GM21737 (cell line): ENCODE results near the gene RNF215.
A peak's percentile ranks its signal among the peaks of the same experiment; 100 is the strongest.

Source experiments
- ATAC-seq: cut with Tn5 transposase; IDR thresholded peaks from one replicate; pipeline ENCODE4 v1.9.1; 2021; ENCODE audit warnings: mild to moderate bottlenecking, moderate library complexity; ENCODE audit not compliant: unreplicated experiment

RNF215 gene

DNA sequence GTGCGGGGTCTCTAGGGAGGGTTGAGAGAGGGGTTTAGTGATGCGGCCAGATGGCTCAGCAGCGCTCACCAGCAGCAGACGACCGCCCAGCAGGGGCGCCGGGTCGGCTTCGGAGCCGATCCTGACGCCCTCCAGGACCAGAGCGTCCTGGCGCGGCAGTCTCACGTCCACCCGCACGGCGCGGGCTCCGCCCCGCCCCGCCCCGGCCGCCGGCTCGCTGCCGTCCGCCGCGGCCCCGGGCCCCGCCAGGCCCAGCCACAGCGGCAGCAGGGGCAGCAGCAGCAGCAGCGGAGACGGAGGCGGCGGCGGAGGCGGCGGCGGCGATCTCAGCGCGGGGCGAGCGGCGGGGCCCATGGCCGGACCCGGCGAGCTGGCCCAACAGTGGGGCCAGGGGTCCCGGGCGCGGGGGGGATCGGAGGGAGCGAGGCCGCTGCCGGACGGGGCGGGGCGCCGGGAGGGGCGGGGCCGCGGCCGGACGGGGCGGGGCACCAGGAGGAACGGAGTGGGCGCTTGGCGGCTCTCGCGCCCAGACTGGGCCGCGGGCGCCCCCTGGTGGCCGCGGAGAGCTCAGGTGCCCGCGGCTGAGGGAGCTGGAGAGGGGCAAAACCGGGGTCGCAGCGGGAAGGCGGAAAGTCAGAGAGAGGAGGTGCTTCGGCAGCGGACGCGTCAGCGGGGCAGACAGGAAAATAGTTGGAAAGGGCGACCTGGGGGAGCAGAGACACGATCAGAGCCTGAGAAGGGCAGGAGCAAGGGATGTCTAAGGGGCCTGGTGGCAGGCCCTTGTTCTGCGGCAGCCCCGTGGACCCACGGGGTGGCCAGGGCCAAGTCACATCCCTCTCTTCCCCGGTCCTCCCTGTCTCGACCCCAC, at the start of gene RNF215:
RNF215 (minus strand) TSS at position 452 of the 868 bp plus-strand sequence; CDS start at position 354, 98 bp downstream.
- ATAC-seq: peak; percentile 78

DNA sequence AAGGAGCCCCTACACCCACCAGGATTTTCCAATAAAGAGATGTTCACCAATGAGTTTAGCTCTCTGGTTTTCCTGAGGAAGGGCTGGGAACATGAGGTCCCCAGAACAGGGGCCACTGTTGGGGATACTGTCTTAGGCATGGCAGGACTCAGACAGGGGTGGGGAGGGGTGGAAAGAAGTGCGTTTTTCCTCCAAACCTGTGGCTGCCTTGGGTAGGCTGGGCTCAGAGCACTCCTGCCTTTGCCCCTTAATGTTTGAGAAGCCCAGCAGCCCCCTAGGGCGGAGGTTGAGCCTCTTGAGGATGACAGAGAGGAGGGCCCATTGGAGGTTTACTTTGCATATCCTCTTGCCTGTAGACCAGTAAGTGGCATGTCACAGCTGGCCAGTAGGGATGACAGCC, 49.0 kb upstream of the RNF215 start:
- no peak for ATAC-seq

DNA sequence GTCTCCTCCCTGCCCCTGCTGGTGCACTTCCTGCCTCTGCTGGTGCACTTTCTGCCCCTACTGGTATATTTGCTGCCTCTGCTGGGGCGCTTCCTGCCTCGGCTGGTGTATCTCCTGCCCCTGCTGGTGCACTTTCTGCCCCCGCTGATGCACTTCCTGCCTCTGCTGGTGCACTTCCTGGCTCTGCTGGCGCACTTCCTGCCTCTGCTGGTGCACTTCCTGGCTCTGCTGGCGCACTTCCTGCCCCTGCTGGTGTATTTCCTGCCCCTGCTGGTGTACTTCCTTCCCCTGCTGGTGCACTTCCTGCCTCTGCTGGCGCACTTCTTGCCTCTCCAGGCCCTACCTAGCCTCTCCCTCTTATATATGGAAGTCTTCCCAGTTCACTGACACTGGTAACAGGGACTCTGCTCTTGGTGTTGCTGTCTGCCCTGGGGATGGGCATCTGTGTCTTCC, 48.5 kb upstream of the RNF215 start:
- no peak for ATAC-seq

DNA sequence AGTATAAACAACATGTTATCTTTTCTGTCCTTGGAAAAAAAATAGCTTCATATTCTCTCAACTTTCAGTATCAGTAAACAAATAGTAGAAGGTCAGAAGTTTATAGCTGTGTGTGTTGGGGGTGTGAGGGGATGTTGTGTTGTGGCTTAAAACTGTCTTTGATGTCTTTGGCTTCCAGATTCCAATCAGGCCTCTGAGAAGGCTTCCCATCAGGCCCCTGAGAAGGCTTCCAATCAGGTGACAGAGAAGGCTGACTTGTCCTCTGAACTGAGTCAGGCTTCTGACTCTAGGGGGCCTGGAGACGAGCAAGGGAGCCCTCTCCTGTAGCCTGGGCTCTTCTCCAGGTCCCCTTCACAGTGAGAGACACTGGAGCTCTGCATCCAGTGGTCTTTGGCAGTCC, 47.6 kb upstream of the RNF215 start:
- ATAC-seq: no peak

DNA sequence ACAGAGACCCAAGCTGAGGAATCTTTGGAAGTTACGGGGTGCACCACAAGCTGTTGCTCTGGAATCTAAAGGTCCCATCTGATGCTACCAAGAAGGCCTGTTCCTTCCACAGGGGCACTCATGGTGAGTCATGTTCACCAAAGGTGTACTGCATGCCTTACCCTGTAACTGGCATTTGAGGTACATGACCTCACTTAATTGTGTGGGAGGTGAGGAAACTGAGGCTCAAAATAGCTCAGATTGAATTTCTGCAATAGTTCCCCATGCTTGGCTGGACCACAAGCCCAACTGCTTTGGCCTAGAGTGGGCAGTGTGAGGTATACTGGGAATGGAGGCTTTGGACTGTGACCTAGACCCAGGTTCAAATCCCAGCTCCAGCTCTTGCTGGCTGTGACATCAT, 46.6 kb upstream of the RNF215 start:
- no peak for ATAC-seq

DNA sequence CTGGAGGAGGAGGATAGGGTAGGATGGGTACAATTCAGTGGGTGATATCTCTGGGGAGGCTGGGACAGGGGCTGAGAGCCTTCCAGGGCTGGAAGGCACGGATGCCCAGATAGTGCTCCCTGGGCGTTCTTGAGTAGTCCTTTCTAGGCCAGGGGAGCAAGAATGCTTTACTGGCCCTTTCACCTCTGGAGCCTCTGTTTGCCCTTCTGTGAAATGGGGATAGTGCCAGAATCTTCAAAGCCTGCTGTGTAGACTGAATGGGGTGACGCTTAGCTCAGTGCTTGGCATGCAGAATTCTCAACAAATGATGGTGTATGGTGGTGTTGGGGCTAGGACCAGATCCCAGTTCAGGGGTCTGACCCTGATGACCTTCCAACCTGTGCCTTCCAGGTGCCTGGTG, 46.0 kb upstream of the RNF215 start:
- no peak for ATAC-seq

DNA sequence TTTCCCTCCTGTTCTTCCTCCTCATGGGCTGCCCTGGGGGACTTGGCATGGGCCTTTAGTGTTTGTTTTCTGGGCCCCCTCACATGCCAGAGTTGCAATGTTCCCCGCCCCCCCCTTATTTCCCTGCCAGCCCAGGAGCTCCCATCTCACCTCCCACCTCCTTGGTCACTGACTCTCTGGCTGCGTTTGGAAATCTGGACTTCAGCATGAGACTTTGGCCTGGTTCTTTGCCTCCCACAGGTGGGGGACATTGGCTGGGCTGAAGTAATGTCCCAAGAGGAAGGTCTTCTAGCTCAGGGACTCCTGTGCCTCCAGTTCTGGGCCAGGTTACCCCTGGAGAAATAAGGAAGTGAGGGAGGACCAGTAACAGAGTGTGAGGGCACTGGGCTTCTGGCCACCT, 45.3 kb upstream of the RNF215 start:
- ATAC-seq: no peak

DNA sequence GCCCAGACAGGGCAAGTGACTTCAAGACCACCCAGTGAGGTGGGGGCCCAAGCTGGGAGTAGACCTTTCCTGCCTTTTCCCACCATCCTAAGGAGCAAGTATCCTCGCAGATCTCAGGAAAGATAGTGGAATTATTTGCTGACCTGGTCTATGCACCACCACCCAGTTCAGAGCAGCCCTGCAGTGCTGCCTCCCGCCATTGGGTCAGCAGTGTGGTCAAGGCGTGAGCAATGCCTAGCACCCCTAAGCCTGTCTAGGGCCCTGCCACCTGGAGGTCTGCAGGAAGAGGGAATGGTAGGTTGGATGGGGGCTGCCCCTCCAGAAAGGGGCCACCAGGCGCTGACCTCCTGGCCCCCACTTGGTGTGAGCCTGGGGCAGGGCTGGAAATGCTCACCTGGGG, 44.9 kb upstream of the RNF215 start:
- ATAC-seq: no peak

DNA sequence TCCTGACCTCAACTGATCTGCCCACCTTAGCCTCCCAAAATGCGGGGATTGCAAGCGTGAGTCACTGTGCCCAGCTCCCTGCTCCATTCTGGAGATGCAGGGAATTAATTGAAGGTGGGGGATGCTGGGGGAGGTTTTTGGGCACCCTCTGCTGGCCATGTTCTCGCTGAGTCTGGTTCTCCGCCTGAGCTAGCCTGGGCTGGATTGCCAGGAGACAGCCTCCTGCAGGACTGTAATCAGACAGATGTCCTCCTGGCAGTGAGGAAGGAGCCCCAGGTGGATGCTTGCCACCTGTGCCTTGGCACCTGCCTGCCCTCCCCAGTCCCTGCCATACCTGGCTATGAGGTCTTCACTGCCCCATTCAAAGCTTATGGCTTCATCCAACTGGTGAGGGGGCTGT, 43.7 kb upstream of the RNF215 start:
- ATAC-seq: no peak

DNA sequence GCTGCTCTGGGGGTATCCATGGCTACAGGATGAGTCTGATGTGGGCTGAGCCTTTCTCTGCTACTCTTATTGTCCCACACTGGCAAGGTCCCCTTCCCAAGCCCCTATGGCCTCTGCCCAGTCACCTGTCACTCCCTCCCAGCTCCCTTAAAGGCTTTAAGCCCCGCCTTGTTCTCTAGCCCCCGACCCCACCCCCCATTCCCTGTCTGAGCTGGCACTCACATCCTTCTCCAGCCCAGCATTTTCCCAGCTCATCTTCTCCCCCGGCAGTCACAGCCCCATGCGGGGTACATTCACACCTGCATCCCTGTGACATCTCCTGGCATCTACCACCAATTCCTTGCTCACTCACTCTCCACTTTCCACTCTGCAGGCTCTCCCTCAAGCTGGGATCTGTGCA, 42.7 kb upstream of the RNF215 start:
- ATAC-seq: no peak

DNA sequence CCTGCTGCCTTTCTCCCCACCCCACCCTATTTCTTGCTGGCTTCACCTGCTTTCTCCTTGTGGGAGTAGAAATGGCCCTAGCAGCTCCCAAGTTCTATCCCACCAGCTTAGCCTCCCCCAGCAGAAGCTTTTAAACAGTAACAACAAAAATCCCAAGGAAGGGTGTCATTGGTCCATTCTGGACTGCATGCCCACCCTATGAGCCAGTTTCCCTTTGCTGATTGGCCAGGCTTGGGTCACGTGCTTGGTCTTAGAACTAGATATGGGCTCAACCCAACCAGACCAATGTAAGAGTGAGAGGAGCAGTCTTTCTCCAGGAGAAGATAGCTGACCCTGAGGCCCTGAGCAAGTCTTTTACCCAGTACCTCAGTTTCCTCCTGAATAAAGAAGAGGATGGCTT, 40.7 kb upstream of the RNF215 start:
- ATAC-seq: no peak

DNA sequence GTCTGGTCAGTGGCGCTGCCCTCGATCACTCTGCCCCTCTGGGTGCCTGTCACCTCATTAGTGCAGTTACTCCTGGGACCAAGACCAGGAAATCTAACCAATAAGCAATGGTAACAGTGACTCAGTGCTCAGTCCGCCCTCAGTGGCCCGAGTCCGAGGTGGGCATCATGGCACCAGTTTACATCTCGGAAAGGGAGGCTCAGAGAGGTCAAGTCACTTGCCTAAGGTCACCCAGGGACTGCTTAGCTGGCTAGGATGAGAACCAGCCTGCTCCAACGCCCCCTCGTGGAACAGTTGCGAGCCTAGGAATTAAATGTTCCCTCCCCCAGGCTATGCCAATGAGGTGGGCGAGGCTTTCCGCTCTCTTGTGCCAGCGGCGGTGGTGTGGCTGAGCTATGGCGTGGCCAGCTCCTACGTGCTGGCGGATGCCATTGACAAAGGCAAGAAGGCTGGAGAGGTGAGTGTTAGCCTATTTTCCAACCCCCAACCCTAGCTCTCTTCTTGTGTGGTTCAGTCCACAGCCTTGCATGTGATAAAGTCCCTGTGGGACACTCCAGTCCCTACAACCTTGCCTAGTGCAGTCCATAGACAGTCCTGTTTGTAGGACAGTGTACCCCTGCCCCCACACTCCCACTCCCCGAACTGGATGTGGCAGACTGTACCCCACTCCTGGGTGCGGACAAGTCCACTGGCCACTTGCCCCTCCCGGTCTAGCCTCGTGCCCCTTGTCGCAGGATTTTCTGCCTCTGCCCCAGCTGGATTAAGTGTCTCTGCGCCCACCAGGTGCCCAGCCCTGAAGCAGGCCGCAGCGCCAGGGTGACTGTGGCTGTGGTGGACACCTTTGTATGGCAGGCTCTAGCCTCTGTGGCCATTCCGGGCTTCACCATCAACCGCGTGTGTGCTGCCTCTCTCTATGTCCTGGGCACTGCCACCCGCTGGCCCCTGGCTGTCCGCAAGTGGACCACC, 39.5 kb upstream of the RNF215 start:
- ATAC-seq: no peak

DNA sequence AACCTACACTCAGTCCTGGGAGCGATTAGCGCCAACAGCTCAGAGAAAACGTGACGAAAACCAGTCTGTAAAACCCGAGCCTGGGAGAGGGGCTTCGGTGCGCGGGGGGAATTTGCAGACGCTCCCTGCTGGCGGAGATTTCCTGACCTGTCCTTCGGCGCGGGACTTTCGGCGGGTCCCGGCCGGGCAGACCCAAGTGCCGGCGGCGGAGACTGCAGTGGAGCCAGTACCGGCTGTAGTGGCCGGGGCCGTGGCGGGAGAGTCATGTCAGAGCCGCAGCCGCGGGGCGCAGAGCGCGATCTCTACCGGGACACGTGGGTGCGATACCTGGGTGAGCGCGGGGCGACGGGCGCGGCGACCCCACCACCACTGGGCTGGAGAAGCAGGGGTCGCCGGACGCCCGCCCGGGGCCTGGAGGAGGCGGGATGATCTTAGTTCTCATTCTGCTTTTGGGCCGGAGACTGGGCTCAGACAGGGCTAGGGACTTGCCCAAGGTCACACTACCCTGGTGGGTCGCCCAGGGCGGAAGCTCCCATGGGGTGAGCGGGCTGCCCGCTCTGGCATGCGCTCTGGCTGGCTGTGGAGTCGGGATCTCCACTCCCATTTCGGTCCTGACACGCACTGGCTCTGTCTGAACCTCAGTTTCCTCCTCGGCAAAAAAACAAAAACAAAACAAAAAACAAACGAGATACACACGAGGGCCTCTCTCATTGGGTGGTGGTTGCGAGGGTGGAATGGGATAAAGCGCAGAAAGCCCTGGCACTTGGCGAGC, 38.6 kb upstream of the RNF215 start, which contains the start of gene MTFP1:
MTFP1 (plus strand) TSS at position 153 of the 772 bp plus-strand sequence; CDS start at position 265, 112 bp downstream.
- no peak for ATAC-seq

DNA sequence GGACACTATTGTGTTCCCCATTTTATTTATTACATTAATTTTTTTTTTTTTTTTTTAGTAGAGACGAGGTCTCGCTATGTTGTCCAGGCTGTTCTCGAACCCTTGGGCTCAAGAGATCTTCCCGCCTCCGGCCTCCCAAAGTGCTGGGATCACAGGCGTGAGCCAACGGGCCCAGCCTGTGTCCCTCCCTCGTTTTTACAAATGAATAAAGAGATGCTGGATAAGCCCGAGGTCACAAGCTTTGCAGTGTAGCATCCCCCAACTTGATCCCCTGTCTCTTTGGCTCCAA, 38.1 kb upstream of the RNF215 start:
- ATAC-seq: no peak

DNA sequence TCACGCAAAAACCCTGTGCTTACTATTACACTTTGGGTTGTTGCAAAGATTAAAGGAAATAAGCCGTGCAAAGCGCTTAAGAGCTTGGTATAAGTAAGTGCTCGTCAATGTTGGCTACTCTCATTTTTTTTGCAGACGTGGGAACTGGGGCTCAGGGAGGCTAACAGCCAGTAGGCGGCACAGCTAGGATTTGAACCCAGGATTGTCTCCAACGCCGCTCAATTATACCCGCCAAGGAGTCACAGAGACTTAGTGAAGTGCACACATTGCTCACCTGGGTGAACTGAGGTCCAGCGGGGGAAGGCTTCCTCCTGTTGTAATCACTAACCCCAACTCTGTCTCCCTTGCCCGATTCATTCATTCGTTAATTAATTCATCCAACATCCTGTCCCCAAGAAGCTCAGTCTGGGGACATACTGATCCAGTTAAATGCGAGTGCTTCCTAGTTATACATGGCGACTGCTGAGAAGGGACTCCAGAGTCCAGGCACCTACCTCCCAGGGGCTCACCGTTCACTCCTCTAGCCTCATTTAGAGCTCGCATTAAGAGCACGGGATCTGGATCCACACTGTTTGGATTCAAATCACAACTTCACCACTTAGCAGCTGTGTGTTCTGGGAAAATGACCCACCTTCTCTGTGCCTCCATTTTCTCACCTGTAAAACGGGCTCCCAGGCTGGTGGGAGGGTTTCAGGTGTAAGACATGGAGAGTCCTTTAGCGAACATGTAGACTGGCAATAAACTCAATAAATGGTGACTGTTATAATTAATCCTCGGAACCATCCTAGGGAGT, 37.5 kb upstream of the RNF215 start:
- no peak for ATAC-seq

DNA sequence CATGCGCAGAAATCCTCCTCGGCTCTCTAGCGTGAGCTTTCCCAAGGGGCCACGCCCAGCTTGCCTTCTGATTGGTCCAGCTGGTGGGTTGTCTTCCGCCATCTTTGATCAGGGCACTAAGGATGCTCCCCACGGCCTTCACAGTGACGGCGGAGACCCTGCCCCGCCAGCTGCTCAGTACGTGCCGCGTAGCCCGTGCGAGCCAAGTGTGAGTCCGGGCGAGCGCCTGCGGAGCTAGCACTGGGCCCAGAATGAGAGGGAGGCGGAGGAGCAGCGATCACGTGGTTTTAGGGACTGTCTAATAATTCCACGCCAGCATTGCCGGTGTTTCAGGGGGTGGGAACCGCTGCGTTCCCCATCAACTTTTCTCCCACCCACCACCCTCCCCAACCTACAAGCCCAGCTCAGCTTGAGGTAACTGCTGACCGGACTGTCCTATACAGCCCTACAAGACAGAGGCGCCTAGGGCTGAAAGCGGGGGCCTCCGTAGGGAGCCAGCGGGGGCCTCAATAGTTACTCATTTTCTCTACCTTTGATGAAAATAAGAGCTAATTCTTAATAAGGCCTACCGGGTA, 36.8 kb upstream of the RNF215 start:
- ATAC-seq: peak; percentile 76

DNA sequence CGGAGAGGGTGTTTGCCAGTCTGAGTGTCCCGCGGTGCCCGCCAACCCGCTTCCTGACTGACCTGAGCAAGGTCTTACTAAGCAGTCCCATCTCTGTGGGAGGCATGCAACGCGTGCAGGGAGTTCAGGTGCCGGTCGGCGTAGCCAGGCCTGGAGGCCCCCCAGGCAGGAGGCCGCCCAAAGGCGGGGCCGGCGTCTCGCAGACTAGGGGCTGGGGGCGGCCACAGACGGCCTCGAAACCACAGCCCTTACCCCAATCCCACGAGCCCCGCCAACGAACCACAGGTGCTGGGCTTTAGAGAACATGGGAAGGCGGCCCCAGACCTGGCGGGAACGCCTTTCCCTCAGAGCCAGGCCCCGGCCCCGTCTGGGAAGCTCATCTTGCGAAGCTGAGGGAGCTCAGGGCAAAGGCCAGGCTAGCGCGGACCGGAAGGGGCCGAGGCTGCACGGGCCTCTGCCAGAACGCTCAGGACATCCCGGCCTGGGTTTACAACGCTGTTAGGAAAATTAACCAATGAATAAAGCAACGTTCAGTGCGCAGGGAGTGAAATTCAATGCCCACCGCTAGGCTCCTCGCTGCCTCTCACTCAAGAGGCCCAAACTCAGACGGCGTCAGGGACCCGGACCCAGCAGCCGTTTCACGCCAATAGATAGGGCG, 36.2 kb upstream of the RNF215 start:
- ATAC-seq: peak; percentile 24

DNA sequence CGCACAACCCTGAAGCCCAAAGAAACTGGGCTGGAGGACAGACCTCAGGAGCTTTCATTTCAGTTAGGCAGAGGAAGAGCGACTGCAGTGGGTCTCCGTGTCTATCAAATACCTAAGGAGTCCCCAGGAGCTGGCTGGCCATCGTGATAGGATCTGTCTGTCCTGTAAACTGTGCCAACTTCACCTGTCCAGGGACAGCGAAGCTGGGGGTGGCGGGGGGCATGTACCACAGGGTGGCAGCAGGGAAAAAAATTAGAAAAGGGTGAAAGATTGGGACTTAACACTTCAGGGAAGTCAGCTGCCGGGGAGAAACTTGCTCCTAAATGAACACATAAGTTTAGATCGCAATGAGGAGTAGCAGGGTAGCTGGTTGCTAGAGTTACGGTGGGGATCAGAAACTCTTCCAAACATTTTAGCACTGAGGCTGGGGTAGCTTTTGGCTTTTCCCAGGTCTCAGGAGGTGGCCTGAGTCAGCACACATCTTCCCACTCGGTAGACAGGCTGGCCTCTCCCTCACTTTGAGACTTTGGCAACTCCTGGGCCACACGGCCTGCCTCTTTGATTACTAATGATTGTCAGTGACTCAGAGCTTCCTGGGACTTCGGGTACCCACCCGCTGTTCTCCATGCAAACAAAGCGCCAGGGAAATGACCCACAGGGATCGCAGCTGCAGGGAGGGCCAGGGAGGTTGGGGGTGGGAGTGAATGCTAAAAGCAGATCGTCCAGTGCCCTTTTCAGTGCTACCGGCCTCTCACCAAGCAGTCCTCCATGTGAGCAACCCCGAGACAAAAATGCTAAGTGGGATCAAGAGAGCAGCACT, 35.5 kb upstream of the RNF215 start:
- no peak for ATAC-seq
